ENCODE results near the gene PDIA5. TPM values are rescaled to one million over a fixed set of nuclear protein-coding genes. Genes with fewer than 3 reads are reported as not detected.

The PDIA5 gene
- total RNA-seq, 6 donors from 2014 or later: 25.1 to 38.8 (median 32.9) TPM

- WGBS, 2 donors: 72 to 83% methylated on average over 10 of the region's 10 CpGs
- Histone ChIP-seq H3K9me3 (no peaks in the 10 kb centered on the region), H3K4me1 (peaks cover 0 to 12% (median 3%) of the 10 kb centered on the region in 4 donors), H3K27me3 (no peaks in the 10 kb centered on the region), H3K4me3 (no peak overlapping the region), H3K27ac (no peak overlapping the region), H3K36me3 (peaks cover 4 to 84% (median 25%) of the 10 kb centered on the region in 4 donors)
- TF ChIP-seq POLR2AphosphoS5 (IDR thresholded peaks at IDR 0.05) (no peak), POLR2A (IDR thresholded peaks at IDR 0.05) (no peak), EP300 (IDR thresholded peaks at IDR 0.05) (no peak), CTCF (IDR thresholded peaks at IDR 0.05) (no peak)
- DNase-seq (no peak), ATAC-seq (ENCODE audit: low FRiP score in 2 of 2) (no peak)
Observed at GRCh38 chr3:123143669-123144411, 77.0 kb downstream of the PDIA5 start.

- Histone ChIP-seq H3K27me3 (no peaks in the 10 kb centered on the region), H3K9me3 (no peaks in the 10 kb centered on the region), H3K4me3 (no peak overlapping the region), H3K36me3 (peaks cover 4 to 87% (median 45%) of the 10 kb centered on the region in 4 donors), H3K4me1 (peaks cover 0 to 16% (median 3%) of the 10 kb centered on the region in 4 donors), H3K27ac (no peak overlapping the region)
- ATAC-seq (ENCODE audit: low FRiP score in 2 of 2) (peak; percentile 15 to 64), DNase-seq (peak in 1 of 2 donors; percentile 68)
- TF ChIP-seq POLR2AphosphoS5 (IDR thresholded peaks at IDR 0.05) (no peak), EP300 (IDR thresholded peaks at IDR 0.05) (no peak), CTCF (IDR thresholded peaks at IDR 0.05) (no peak), POLR2A (IDR thresholded peaks at IDR 0.05) (no peak)
- WGBS, 2 donors: 68 to 73% methylated on average over 10 of the region's 10 CpGs
Observed at GRCh38 chr3:123147754-123148535, 81.1 kb downstream of the PDIA5 start.

GRCh38 chr3:123148772-123149171 lies 81.9 kb downstream of the PDIA5 start:
- no peak overlapping the region for H3K4me3 ChIP-seq
- no peak for TF ChIP-seq POLR2AphosphoS5 (IDR thresholded peaks at IDR 0.05)
- TF ChIP-seq CTCF (IDR thresholded peaks at IDR 0.05): no peak
- TF ChIP-seq EP300 (IDR thresholded peaks at IDR 0.05): no peak
- no peak for TF ChIP-seq POLR2A (IDR thresholded peaks at IDR 0.05)
- no peaks in the 10 kb centered on the region for H3K9me3 ChIP-seq
- H3K27ac ChIP-seq: no peak overlapping the region
- H3K27me3 ChIP-seq: no peaks in the 10 kb centered on the region
- peak in 1 of 2 donors; percentile 58 for ATAC-seq (ENCODE audit: low FRiP score in 2 of 2)
- DNase-seq: peak; percentile 17 to 68
- peaks cover 4 to 92% (median 46%) of the 10 kb centered on the region in 4 donors for H3K36me3 ChIP-seq
- H3K4me1 ChIP-seq: peaks cover 0 to 16% (median 6%) of the 10 kb centered on the region in 4 donors
- WGBS, 2 donors: 78 to 79% methylated on average over 8 of the region's 8 CpGs

- ATAC-seq (ENCODE audit: low FRiP score in 2 of 2) (no peak), DNase-seq (no peak)
- 94 to 96% methylated on average over 3 of the region's 3 CpGs for WGBS, 2 donors
- H3K4me1 ChIP-seq: peaks cover 4 to 16% (median 8%) of the 10 kb centered on the region in 4 donors
- H3K27ac ChIP-seq: no peak overlapping the region
- no peak overlapping the region for H3K4me3 ChIP-seq
- H3K27me3 ChIP-seq: no peaks in the 10 kb centered on the region
- H3K36me3 ChIP-seq: peaks cover 4 to 87% (median 45%) of the 10 kb centered on the region in 4 donors
- TF ChIP-seq POLR2AphosphoS5 (IDR thresholded peaks at IDR 0.05) (no peak), CTCF (IDR thresholded peaks at IDR 0.05) (no peak)
- no peaks in the 10 kb centered on the region for H3K9me3 ChIP-seq
Observed at GRCh38 chr3:123149525-123149924, 82.7 kb downstream of the PDIA5 start.

All from upper lobe of left lung (tissue), 6 donors.